GM23338 (cell line): ENCODE results near the gene TINCR. TPM values are rescaled to one million over a fixed set of nuclear protein-coding genes. Genes with fewer than 3 reads are reported as not detected.

Experiments
- CREB1 ChIP-seq: fragments of 250-450 bp; sonication (Bioruptor Pico); IDR thresholded peaks from 2 replicates; pipeline ENCODE4 v1.5.0; 2020; ENCODE audit warnings: low read depth, mild to moderate bottlenecking, moderate library complexity
- JUNB ChIP-seq: IDR thresholded peaks from one replicate; pipeline ENCODE4 v1.6.1; 2016; ENCODE audit warnings: antibody characterized with exemption; ENCODE audit not compliant: unreplicated experiment
- POLR2AphosphoS5 ChIP-seq: IDR thresholded peaks from 2 replicates; pipeline ENCODE4 v1.6.1; 2016; ENCODE audit warnings: antibody characterized with exemption, low read depth
- STAT1 ChIP-seq: IDR thresholded peaks from one replicate; pipeline ENCODE4 v1.6.1; 2016; ENCODE audit warnings: antibody characterized with exemption; ENCODE audit not compliant: unreplicated experiment
- polyA plus RNA-seq: library from polyadenylated mRNA; unstranded; fragments of >200 nt; fragmentation: Nextera tagmentation; extraction: Ambion mirVana; gene quantifications from 2 replicates; pipeline ENCODE4 v1.2.1, GENCODE V29; 2016
- total RNA-seq: library from RNA; depleted of rRNA; stranded (reverse); fragments of >200 nt; shearing (Covaris generic); gene quantifications from 2 replicates; pipeline ENCODE4 v1.2.3, GENCODE V29; 2014
- TF ChIP-seq, protein P1 (sequence below): fragments of 250-450 bp; sonication (Bioruptor Pico); IDR thresholded peaks from 2 replicates; pipeline ENCODE4 v1.5.0; 2020; ENCODE audit warnings: mild to moderate bottlenecking, moderate library complexity
- TF ChIP-seq, protein P2 (sequence below), 2 experiments: fragments of 200-600 bp in 1 of 2; sonication (generic) in 1 of 2; conservative IDR thresholded peaks; 2 replicates each; pipeline versions ENCODE4 v1.5.1 to v1.6.1; 2016 to 2017; ENCODE audit warnings: antibody characterized with exemption in 2 of 2, low read depth in 2 of 2, mild to moderate bottlenecking in 2 of 2, moderate library complexity in 1 of 2
- TF ChIP-seq, protein P3 (sequence below): IDR thresholded peaks from one replicate; pipeline ENCODE4 v1.6.1; 2018; ENCODE audit warnings: antibody characterized with exemption; ENCODE audit not compliant: unreplicated experiment

The TINCR gene
- total and polyA plus RNA-seq, 2 experiments from 2014 or later = 0.42 to 0.97 TPM

DNA sequence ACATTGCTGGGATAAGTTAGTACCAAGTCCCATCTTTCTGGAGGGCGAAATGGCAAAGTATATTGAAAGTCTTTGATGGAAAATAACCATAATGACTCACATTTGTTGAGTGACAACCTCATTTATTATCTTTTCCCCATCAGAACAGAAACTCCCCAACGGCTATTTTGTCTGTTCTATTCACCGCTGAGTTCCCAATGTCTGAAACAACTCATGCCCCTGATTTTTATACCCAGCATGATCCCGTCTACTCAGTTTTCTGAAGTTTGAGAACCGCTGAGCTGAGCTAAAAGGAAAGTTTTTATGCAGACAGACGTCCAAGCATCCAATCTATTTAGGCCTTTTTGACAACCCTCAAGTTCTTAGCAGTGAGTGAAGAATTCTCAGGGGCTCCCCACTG is 7.8 kb upstream of the TINCR start (continued):
- TF ChIP-seq, protein P1, sequence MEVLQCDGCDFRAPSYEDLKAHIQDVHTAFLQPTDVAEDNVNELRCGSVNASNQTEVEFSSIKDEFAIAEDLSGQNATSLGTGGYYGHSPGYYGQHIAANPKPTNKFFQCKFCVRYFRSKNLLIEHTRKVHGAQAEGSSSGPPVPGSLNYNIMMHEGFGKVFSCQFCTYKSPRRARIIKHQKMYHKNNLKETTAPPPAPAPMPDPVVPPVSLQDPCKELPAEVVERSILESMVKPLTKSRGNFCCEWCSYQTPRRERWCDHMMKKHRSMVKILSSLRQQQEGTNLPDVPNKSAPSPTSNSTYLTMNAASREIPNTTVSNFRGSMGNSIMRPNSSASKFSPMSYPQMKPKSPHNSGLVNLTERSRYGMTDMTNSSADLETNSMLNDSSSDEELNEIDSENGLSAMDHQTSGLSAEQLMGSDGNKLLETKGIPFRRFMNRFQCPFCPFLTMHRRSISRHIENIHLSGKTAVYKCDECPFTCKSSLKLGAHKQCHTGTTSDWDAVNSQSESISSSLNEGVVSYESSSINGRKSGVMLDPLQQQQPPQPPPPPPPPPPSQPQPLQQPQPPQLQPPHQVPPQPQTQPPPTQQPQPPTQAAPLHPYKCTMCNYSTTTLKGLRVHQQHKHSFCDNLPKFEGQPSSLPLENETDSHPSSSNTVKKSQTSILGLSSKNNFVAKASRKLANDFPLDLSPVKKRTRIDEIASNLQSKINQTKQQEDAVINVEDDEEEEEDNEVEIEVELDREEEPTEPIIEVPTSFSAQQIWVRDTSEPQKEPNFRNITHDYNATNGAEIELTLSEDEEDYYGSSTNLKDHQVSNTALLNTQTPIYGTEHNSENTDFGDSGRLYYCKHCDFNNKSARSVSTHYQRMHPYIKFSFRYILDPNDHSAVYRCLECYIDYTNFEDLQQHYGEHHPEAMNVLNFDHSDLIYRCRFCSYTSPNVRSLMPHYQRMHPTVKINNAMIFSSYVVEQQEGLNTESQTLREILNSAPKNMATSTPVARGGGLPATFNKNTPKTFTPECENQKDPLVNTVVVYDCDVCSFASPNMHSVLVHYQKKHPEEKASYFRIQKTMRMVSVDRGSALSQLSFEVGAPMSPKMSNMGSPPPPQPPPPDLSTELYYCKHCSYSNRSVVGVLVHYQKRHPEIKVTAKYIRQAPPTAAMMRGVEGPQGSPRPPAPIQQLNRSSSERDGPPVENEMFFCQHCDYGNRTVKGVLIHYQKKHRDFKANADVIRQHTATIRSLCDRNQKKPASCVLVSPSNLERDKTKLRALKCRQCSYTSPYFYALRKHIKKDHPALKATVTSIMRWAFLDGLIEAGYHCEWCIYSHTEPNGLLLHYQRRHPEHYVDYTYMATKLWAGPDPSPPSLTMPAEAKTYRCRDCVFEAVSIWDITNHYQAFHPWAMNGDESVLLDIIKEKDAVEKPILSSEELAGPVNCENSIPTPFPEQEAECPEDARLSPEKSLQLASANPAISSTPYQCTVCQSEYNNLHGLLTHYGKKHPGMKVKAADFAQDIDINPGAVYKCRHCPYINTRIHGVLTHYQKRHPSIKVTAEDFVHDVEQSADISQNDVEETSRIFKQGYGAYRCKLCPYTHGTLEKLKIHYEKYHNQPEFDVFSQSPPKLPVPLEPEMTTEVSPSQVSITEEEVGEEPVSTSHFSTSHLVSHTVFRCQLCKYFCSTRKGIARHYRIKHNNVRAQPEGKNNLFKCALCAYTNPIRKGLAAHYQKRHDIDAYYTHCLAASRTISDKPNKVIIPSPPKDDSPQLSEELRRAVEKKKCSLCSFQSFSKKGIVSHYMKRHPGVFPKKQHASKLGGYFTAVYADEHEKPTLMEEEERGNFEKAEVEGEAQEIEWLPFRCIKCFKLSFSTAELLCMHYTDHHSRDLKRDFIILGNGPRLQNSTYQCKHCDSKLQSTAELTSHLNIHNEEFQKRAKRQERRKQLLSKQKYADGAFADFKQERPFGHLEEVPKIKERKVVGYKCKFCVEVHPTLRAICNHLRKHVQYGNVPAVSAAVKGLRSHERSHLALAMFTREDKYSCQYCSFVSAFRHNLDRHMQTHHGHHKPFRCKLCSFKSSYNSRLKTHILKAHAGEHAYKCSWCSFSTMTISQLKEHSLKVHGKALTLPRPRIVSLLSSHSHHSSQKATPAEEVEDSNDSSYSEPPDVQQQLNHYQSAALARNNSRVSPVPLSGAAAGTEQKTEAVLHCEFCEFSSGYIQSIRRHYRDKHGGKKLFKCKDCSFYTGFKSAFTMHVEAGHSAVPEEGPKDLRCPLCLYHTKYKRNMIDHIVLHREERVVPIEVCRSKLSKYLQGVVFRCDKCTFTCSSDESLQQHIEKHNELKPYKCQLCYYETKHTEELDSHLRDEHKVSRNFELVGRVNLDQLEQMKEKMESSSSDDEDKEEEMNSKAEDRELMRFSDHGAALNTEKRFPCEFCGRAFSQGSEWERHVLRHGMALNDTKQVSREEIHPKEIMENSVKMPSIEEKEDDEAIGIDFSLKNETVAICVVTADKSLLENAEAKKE (CRISPR knock-in tag) = no peak
- TF ChIP-seq, protein P2, sequence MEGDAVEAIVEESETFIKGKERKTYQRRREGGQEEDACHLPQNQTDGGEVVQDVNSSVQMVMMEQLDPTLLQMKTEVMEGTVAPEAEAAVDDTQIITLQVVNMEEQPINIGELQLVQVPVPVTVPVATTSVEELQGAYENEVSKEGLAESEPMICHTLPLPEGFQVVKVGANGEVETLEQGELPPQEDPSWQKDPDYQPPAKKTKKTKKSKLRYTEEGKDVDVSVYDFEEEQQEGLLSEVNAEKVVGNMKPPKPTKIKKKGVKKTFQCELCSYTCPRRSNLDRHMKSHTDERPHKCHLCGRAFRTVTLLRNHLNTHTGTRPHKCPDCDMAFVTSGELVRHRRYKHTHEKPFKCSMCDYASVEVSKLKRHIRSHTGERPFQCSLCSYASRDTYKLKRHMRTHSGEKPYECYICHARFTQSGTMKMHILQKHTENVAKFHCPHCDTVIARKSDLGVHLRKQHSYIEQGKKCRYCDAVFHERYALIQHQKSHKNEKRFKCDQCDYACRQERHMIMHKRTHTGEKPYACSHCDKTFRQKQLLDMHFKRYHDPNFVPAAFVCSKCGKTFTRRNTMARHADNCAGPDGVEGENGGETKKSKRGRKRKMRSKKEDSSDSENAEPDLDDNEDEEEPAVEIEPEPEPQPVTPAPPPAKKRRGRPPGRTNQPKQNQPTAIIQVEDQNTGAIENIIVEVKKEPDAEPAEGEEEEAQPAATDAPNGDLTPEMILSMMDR (conservative IDR thresholded peaks at IDR 0.05; ENCODE audit: low read depth in 2 of 2) = no peak
- no peak for TF ChIP-seq CREB1 (CRISPR knock-in tag)
- TF ChIP-seq, protein P3, sequence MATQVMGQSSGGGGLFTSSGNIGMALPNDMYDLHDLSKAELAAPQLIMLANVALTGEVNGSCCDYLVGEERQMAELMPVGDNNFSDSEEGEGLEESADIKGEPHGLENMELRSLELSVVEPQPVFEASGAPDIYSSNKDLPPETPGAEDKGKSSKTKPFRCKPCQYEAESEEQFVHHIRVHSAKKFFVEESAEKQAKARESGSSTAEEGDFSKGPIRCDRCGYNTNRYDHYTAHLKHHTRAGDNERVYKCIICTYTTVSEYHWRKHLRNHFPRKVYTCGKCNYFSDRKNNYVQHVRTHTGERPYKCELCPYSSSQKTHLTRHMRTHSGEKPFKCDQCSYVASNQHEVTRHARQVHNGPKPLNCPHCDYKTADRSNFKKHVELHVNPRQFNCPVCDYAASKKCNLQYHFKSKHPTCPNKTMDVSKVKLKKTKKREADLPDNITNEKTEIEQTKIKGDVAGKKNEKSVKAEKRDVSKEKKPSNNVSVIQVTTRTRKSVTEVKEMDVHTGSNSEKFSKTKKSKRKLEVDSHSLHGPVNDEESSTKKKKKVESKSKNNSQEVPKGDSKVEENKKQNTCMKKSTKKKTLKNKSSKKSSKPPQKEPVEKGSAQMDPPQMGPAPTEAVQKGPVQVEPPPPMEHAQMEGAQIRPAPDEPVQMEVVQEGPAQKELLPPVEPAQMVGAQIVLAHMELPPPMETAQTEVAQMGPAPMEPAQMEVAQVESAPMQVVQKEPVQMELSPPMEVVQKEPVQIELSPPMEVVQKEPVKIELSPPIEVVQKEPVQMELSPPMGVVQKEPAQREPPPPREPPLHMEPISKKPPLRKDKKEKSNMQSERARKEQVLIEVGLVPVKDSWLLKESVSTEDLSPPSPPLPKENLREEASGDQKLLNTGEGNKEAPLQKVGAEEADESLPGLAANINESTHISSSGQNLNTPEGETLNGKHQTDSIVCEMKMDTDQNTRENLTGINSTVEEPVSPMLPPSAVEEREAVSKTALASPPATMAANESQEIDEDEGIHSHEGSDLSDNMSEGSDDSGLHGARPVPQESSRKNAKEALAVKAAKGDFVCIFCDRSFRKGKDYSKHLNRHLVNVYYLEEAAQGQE = no peak
- no peak for TF ChIP-seq STAT1
- TF ChIP-seq POLR2AphosphoS5 = no peak
- TF ChIP-seq JUNB = no peak
